AG04449 (cell line): ENCODE data around the gene NR2C2.

Source experiments
- CTCF ChIA-PET: fragments of 350-600 bp; formaldehyde crosslinking; extraction: SDS; loops from one replicate; lab custom pipeline; 2021; ENCODE audit warnings: antibody characterized with exemption; lab: Yijun Ruan, JAX
- POLR2A ChIA-PET: fragments of 400-600, 350-600 bp; formaldehyde crosslinking; extraction: SDS; loops from one replicate; lab custom pipeline; 2020; ENCODE audit warnings: antibody characterized with exemption, inconsistent platforms; lab: Yijun Ruan, JAX
- DNase-seq: peaks from one replicate; pipeline ENCODE4 v3.0.0-alpha.2; 2010; ENCODE audit warnings: low read depth, low spot score
- H3K4me3 ChIP-seq: 2 replicates; pipeline ENCODE4 v1.5.1; 2011; ENCODE audit warnings: low read depth, mild to moderate bottlenecking, control low read depth, low read length
- CTCF ChIP-seq: IDR thresholded peaks from one replicate; pipeline ENCODE4 v1.5.1; 2011; ENCODE audit warnings: mild to moderate bottlenecking, moderate library complexity, low read length, control low read depth, inconsistent platforms; ENCODE audit not compliant: insufficient read depth; ENCODE audit errors: missing control alignments

The NR2C2 gene

GRCh38 chr3:15014606-15015328 lies 67.4 kb downstream of the NR2C2 start:
- H3K4me3 ChIP-seq: no peak overlapping the region
- no peak for TF ChIP-seq CTCF
- CTCF ChIA-PET: interaction anchor here (1.0 kb wide), 1 partner anchor 37 kb away, joined by 3 read pairs; no protein-coding TSS in a partner anchor
- POLR2A ChIA-PET: no interaction called here
- no peak for DNase-seq

- no peak for TF ChIP-seq CTCF
- H3K4me3 ChIP-seq: no peak overlapping the region
- CTCF ChIA-PET: interaction anchor here (1.0 kb wide), 1 partner anchor 36 kb away, joined by 3 read pairs; no protein-coding TSS in a partner anchor
- no peak for DNase-seq
- POLR2A ChIA-PET: no interaction called here
These were observed 68.1 kb downstream of the NR2C2 start for GRCh38 chr3:15015456-15015855.

- no peak for TF ChIP-seq CTCF
- ChIA-PET CTCF (interaction anchor here (1.1 kb wide), 1 partner anchor 91 kb away, joined by 3 read pairs; no protein-coding TSS in a partner anchor), POLR2A (no interaction called here)
- H3K4me3 ChIP-seq: no peak overlapping the region
- no peak for DNase-seq
These were observed 69.8 kb downstream of the NR2C2 start for GRCh38 chr3:15017191-15017590.

- CTCF ChIA-PET: interaction anchor here (3.0 kb wide), 1 partner anchor 97 kb away, joined by 8 read pairs; no protein-coding TSS in a partner anchor
- POLR2A ChIA-PET: no interaction called here
These were observed 75.9 kb downstream of the NR2C2 start for GRCh38 chr3:15023249-15023648.

GRCh38 chr3:15023719-15024118 lies 76.3 kb downstream of the NR2C2 start:
- ChIA-PET POLR2A (no interaction called here), CTCF (no interaction called here)
- DNase-seq: no peak
- no peak for TF ChIP-seq CTCF
- H3K4me3 ChIP-seq: no peak overlapping the region

More at GRCh38 chr3:15023249-15023648, 75.9 kb downstream of the NR2C2 start:
- TF ChIP-seq CTCF: no peak
- no peak for DNase-seq
- no peak overlapping the region for H3K4me3 ChIP-seq

GRCh38 chr3:15029625-15030024 lies 82.2 kb downstream of the NR2C2 start:
- no peak overlapping the region for H3K4me3 ChIP-seq
- DNase-seq: no peak
- POLR2A ChIA-PET: no interaction called here
- TF ChIP-seq CTCF: no peak
- CTCF ChIA-PET: interaction anchor here (0.9 to 2.3 kb wide), 5 partner anchors 14 to 109 kb away, joined by 3 to 5 read pairs (median 3); no protein-coding TSS in a partner anchor
